ENCODE results near the gene STRA8. TPM values are rescaled to one million over a fixed set of nuclear protein-coding genes. Genes with fewer than 3 reads are reported as not detected.
"Not testable (repeated sequence)": the region's sequence is repeated elsewhere in the genome, so short reads cannot be mapped to it uniquely, and the experiment has no call there.

The STRA8 gene
- total RNA-seq, 2 donors from 2014 or later, result not detected

GRCh38 chr7:135232087-135232486 lies 1.6 kb upstream of the STRA8 start:
- Histone ChIP-seq H3K4me1 (ENCODE audit: control insufficient read depth in 1 of 2, low read depth in 2 of 2) (no peaks in the 10 kb centered on the region), H3K27ac (no peak overlapping the region), H3K36me3 (no peaks in the 10 kb centered on the region), H3K4me3 (no peak overlapping the region), H3K9me3 (no peaks in the 10 kb centered on the region), H3K27me3 (replicated peaks; ENCODE audit: insufficient read depth) (no peaks in the 10 kb centered on the region)
- TF ChIP-seq CTCF (IDR thresholded peaks at IDR 0.05), result no peak
- ATAC-seq (ENCODE audit: insufficient number of reproducible peaks, low FRiP score, low read depth), result no peak
- no peak for DNase-seq (ENCODE audit: low spot score)

GRCh38 chr7:135232720-135233119 lies 918 bp upstream of the STRA8 start:
- DNase-seq (ENCODE audit: low spot score), result no peak
- TF ChIP-seq CTCF (IDR thresholded peaks at IDR 0.05), result no peak
- no peak for ATAC-seq (ENCODE audit: insufficient number of reproducible peaks, low FRiP score, low read depth)
- Histone ChIP-seq H3K4me1 (ENCODE audit: control insufficient read depth in 1 of 2, low read depth in 2 of 2) (no peaks in the 10 kb centered on the region), H3K27ac (no peak overlapping the region), H3K4me3 (no peak overlapping the region), H3K27me3 (replicated peaks; ENCODE audit: insufficient read depth) (no peaks in the 10 kb centered on the region), H3K36me3 (no peaks in the 10 kb centered on the region), H3K9me3 (no peaks in the 10 kb centered on the region)

GRCh38 chr7:135234095-135234494 lies 457 bp downstream of the STRA8 start:
- not testable (repeated sequence) for ATAC-seq (ENCODE audit: insufficient number of reproducible peaks, low FRiP score, low read depth); H3K36me3 ChIP-seq; H3K27me3 ChIP-seq (replicated peaks; ENCODE audit: insufficient read depth); H3K27ac ChIP-seq; DNase-seq (ENCODE audit: low spot score); H3K4me3 ChIP-seq; H3K4me1 ChIP-seq (ENCODE audit: control insufficient read depth in 1 of 2, low read depth in 2 of 2); H3K9me3 ChIP-seq

- Histone ChIP-seq H3K27ac (no peak overlapping the region), H3K27me3 (replicated peaks; ENCODE audit: insufficient read depth) (no peaks in the 10 kb centered on the region), H3K9me3 (no peaks in the 10 kb centered on the region), H3K4me1 (ENCODE audit: control insufficient read depth in 1 of 2, low read depth in 2 of 2) (no peaks in the 10 kb centered on the region), H3K4me3 (no peak overlapping the region), H3K36me3 (no peaks in the 10 kb centered on the region)
- ATAC-seq (ENCODE audit: insufficient number of reproducible peaks, low FRiP score, low read depth), result no peak
- no peak for TF ChIP-seq CTCF (IDR thresholded peaks at IDR 0.05)
- no peak for DNase-seq (ENCODE audit: low spot score)
These were observed 1.1 kb downstream of the STRA8 start for GRCh38 chr7:135234727-135235126.

GRCh38 chr7:135235841-135236240 lies 2.2 kb downstream of the STRA8 start:
- Histone ChIP-seq H3K4me3 (no peak overlapping the region), H3K27me3 (replicated peaks; ENCODE audit: insufficient read depth) (no peaks in the 10 kb centered on the region), H3K4me1 (ENCODE audit: control insufficient read depth in 1 of 2, low read depth in 2 of 2) (no peaks in the 10 kb centered on the region), H3K27ac (no peak overlapping the region), H3K9me3 (no peaks in the 10 kb centered on the region), H3K36me3 (no peaks in the 10 kb centered on the region)
- no peak for ATAC-seq (ENCODE audit: insufficient number of reproducible peaks, low FRiP score, low read depth)
- no peak for TF ChIP-seq CTCF (IDR thresholded peaks at IDR 0.05)
- no peak for DNase-seq (ENCODE audit: low spot score)

- no peaks in the 10 kb centered on the region for H3K36me3 ChIP-seq
- no peak overlapping the region for H3K4me3 ChIP-seq
- H3K27ac ChIP-seq, result no peak overlapping the region
- DNase-seq (ENCODE audit: low spot score), result no peak
- no peak for TF ChIP-seq CTCF (IDR thresholded peaks at IDR 0.05)
- no peaks in the 10 kb centered on the region for H3K4me1 ChIP-seq (ENCODE audit: control insufficient read depth in 1 of 2, low read depth in 2 of 2)
- H3K9me3 ChIP-seq, result no peaks in the 10 kb centered on the region
- ATAC-seq (ENCODE audit: insufficient number of reproducible peaks, low FRiP score, low read depth), result no peak
- H3K27me3 ChIP-seq (replicated peaks; ENCODE audit: insufficient read depth), result no peaks in the 10 kb centered on the region
These were observed 3.1 kb downstream of the STRA8 start for GRCh38 chr7:135236727-135237126.

All from thoracic aorta (tissue), 2 donors.